HL-60 (cell line): Measurements from ENCODE around the gene ANAPC4.

Experiments used
- POLR2AphosphoS5 ChIP-seq: IDR thresholded peaks from 2 replicates; pipeline ENCODE4 v1.6.1; 2012; ENCODE audit warnings: low read depth
- REST ChIP-seq: IDR thresholded peaks from 2 replicates; pipeline ENCODE4 v1.6.1; 2012; ENCODE audit warnings: low read depth; ENCODE audit not compliant: insufficient replicate concordance
- TF ChIP-seq, protein P1 (sequence below): IDR thresholded peaks from one replicate; pipeline ENCODE4 v1.5.1; 2011; ENCODE audit warnings: low read length, control low read depth, inconsistent platforms; ENCODE audit not compliant: insufficient read depth

DNA sequence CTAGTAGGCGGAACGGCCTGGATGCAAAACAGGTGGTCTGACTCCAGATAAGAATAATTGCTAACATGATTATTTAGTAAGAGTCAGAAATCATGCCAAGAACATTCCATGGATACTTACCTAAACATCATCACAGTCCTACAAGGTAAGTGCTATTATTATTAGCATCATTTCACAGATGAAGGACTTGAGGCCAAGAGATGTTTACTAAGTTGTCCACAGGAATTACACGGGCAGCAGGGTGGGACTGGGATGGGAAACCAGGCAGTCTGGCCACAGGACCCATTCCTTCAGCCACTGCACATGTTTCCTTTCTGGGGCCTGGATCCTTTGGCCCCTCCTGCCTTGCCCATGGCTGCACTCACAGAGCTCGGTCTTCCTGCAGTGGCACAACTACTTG lies 48.3 kb downstream of the ANAPC4 start:
- TF ChIP-seq, protein P1, sequence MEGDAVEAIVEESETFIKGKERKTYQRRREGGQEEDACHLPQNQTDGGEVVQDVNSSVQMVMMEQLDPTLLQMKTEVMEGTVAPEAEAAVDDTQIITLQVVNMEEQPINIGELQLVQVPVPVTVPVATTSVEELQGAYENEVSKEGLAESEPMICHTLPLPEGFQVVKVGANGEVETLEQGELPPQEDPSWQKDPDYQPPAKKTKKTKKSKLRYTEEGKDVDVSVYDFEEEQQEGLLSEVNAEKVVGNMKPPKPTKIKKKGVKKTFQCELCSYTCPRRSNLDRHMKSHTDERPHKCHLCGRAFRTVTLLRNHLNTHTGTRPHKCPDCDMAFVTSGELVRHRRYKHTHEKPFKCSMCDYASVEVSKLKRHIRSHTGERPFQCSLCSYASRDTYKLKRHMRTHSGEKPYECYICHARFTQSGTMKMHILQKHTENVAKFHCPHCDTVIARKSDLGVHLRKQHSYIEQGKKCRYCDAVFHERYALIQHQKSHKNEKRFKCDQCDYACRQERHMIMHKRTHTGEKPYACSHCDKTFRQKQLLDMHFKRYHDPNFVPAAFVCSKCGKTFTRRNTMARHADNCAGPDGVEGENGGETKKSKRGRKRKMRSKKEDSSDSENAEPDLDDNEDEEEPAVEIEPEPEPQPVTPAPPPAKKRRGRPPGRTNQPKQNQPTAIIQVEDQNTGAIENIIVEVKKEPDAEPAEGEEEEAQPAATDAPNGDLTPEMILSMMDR, result no peak
- TF ChIP-seq POLR2AphosphoS5 (no peak), REST (no peak)
